SK-N-MC (cell line): ENCODE results near the gene PPP1R1B.

Experiments
- DNase-seq: peaks from one replicate; pipeline ENCODE4 v3.0.0-alpha.2; 2011; ENCODE audit warnings: low read depth, low spot score
- H3K27ac ChIP-seq: fragments of 200-600 bp; sonication (generic); 2 replicates; pipeline ENCODE4 v1.5.1; 2016; ENCODE audit warnings: mixed run types
- H3K36me3 ChIP-seq: fragments of 200-600 bp; sonication (generic); 2 replicates; pipeline ENCODE4 v1.6.1; 2017; ENCODE audit warnings: antibody characterized with exemption, low read length, mixed read lengths; ENCODE audit not compliant: insufficient read depth
- H3K4me3 ChIP-seq: fragments of 200-600 bp; sonication (generic); 2 replicates; pipeline ENCODE4 v1.5.1; 2016
- H3K9ac ChIP-seq: fragments of 200-600 bp; sonication (generic); 2 replicates; pipeline ENCODE4 v1.8.0; 2017; ENCODE audit warnings: mixed run types, mixed read lengths; ENCODE audit not compliant: insufficient read length
- H3K9me3 ChIP-seq: fragments of 200-600 bp; sonication (generic); 2 replicates; pipeline ENCODE4 v1.6.1; 2017; ENCODE audit warnings: low read depth, mild to moderate bottlenecking, antibody characterized with exemption, low read length, moderate library complexity, mixed read lengths
- EZH2 ChIP-seq: fragments of 200-600 bp; sonication (generic); IDR thresholded peaks from one replicate; pipeline ENCODE4 v1.6.1; 2017; ENCODE audit warnings: antibody characterized with exemption
- FOXP2 ChIP-seq: optimal IDR thresholded peaks from 2 replicates; pipeline ENCODE3; 2011; ENCODE audit warnings: mild to moderate bottlenecking, moderate library complexity; ENCODE audit not compliant: insufficient read depth; ENCODE audit errors: extremely low read length, control extremely low read depth
- POLR2AphosphoS5 ChIP-seq: IDR thresholded peaks from 2 replicates; pipeline ENCODE4 v1.6.1; 2012; ENCODE audit warnings: mild to moderate bottlenecking, low read depth, low read length, borderline replicate concordance

PPP1R1B gene

GRCh38 chr17:39591958-39592954 is 34.5 kb upstream of the PPP1R1B start:
- no peak for DNase-seq
- H3K36me3 ChIP-seq, result no peaks in the 10 kb centered on the region

GRCh38 chr17:39593371-39593770 is 33.4 kb upstream of the PPP1R1B start:
- no peak overlapping the region for H3K9ac ChIP-seq
- no peak overlapping the region for H3K27ac ChIP-seq
- DNase-seq, result no peak
- H3K4me3 ChIP-seq, result no peak overlapping the region
- TF ChIP-seq EZH2, result no peak
- TF ChIP-seq FOXP2, result no peak
- TF ChIP-seq POLR2AphosphoS5, result no peak
- H3K36me3 ChIP-seq, result no peaks in the 10 kb centered on the region
- H3K9me3 ChIP-seq, result no peaks in the 10 kb centered on the region

More at GRCh38 chr17:39591958-39592954, 34.5 kb upstream of the PPP1R1B start:
- H3K9me3 ChIP-seq, result no peaks in the 10 kb centered on the region
- no peak for TF ChIP-seq FOXP2
- TF ChIP-seq EZH2, result no peak
- TF ChIP-seq POLR2AphosphoS5, result no peak
- no peak overlapping the region for H3K9ac ChIP-seq
- no peak overlapping the region for H3K27ac ChIP-seq
- H3K4me3 ChIP-seq, result no peak overlapping the region

- Histone ChIP-seq H3K4me3 (no peak overlapping the region), H3K27ac (no peak overlapping the region), H3K36me3 (no peaks in the 10 kb centered on the region), H3K9me3 (no peaks in the 10 kb centered on the region), H3K9ac (no peak overlapping the region)
- TF ChIP-seq EZH2, result no peak
- TF ChIP-seq FOXP2, result no peak
- no peak for TF ChIP-seq POLR2AphosphoS5
- no peak for DNase-seq
Measured at GRCh38 chr17:39595294-39595693, 31.5 kb upstream of the PPP1R1B start.

- H3K9ac ChIP-seq, result no peak overlapping the region
- TF ChIP-seq EZH2, result no peak
- TF ChIP-seq FOXP2, result no peak
- TF ChIP-seq POLR2AphosphoS5, result no peak
- no peak overlapping the region for H3K4me3 ChIP-seq
- no peaks in the 10 kb centered on the region for H3K36me3 ChIP-seq
- DNase-seq, result no peak
- H3K27ac ChIP-seq, result no peak overlapping the region
- H3K9me3 ChIP-seq, result no peaks in the 10 kb centered on the region
Measured at GRCh38 chr17:39595928-39596510, 30.7 kb upstream of the PPP1R1B start.

- Histone ChIP-seq H3K27ac (no peak overlapping the region), H3K36me3 (no peaks in the 10 kb centered on the region), H3K9me3 (no peaks in the 10 kb centered on the region), H3K4me3 (peak overlapping the region; percentile 47), H3K9ac (no peak overlapping the region)
- no peak for DNase-seq
- TF ChIP-seq FOXP2, result no peak
- TF ChIP-seq EZH2, result no peak
- TF ChIP-seq POLR2AphosphoS5, result no peak
Measured at GRCh38 chr17:39596543-39597267, 30.0 kb upstream of the PPP1R1B start.

DNA sequence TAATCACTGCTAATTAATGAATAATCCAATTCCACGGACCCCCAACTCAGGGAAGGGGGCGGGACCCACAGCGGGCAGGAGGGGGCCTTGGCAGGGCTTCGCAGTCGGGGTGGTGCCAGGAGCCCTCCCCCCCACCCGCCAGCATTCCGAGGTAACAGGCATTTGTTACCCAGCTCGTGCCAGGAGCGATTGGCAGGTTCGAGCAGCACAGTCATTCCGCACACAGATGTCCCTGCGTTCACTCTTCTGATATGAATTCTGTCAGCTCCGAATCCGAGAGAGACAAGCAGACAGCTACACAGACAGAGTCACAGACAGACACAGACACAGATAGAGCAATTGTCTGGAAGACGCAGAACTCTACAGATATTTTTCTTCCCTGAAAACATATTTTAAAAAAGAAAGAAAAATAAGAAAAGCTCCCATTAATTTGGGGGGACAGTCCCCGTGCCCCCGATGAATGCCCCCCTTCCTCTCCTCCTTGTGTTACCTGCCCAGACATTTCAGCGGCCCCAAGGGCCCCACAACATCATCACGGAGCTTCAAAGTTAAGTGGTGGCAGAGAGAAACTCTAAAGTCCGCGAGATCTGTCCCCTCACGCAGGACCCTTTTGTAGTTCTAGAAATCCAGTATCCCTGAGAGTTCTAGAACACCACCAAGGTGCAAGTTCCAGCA is 29.2 kb upstream of the PPP1R1B start:
- H3K9me3 ChIP-seq, result no peaks in the 10 kb centered on the region
- no peak overlapping the region for H3K9ac ChIP-seq
- no peaks in the 10 kb centered on the region for H3K36me3 ChIP-seq
- no peak for TF ChIP-seq POLR2AphosphoS5
- no peak for TF ChIP-seq EZH2
- no peak for TF ChIP-seq FOXP2
- no peak for DNase-seq
- H3K4me3 ChIP-seq, result peak overlapping the region; percentile 75
- H3K27ac ChIP-seq, result no peak overlapping the region

- DNase-seq, result no peak
Measured at GRCh38 chr17:39598047-39598481, 28.7 kb upstream of the PPP1R1B start.

More at GRCh38 chr17:39598047-39598481, 28.7 kb upstream of the PPP1R1B start:
- TF ChIP-seq POLR2AphosphoS5 (no peak), FOXP2 (no peak), EZH2 (no peak)
- Histone ChIP-seq H3K4me3 (peak overlapping the region; percentile 75), H3K27ac (no peak overlapping the region), H3K9me3 (no peaks in the 10 kb centered on the region), H3K36me3 (no peaks in the 10 kb centered on the region), H3K9ac (no peak overlapping the region)
